Spleen (tissue), 11 donors: ENCODE results near the gene NRXN2. TPM values are rescaled to one million over a fixed set of nuclear protein-coding genes. Genes with fewer than 3 reads are reported as not detected.

Experiments
- DNase-seq: peaks from one replicate; pipeline ENCODE4 v3.0.0-alpha.2; 2020
- H3K27ac ChIP-seq, 8 donors: fragments of 200-600 bp; sonication (generic) in 7 of 8; 1 replicate in 4 of 8; 2 replicates in 4 of 8; pipeline versions ENCODE4 v1.5.0 to v1.8.0; 2016 to 2021; ENCODE audit warnings: inconsistent platforms in 4 of 8, mild to moderate bottlenecking in 4 of 8, moderate library complexity in 1 of 8
- H3K27me3 ChIP-seq, 7 donors: fragments of 200-600 bp; sonication (generic) in 6 of 7; replicated peaks in 1 of 7; 1 replicate in 4 of 7; 2 replicates in 3 of 7; pipeline versions ENCODE4 v1.5.0 to v1.8.0; 2016 to 2021; ENCODE audit warnings: inconsistent platforms in 3 of 7, mild to moderate bottlenecking in 1 of 7
- H3K36me3 ChIP-seq, 6 donors: fragments of 200-600 bp; sonication (generic) in 5 of 6; 1 replicate in 4 of 6; 2 replicates in 2 of 6; pipeline versions ENCODE4 v1.5.0 to v1.8.0; 2016 to 2021; ENCODE audit warnings: inconsistent platforms in 2 of 6
- H3K4me1 ChIP-seq, 6 donors: fragments of 200-600 bp; sonication (generic) in 5 of 6; 1 replicate in 3 of 6; 2 replicates in 3 of 6; pipeline versions ENCODE4 v1.5.0 to v1.8.0; 2016 to 2021; ENCODE audit warnings: inconsistent platforms in 3 of 6
- H3K4me3 ChIP-seq, 8 donors: fragments of 200-600 bp; sonication (generic) in 7 of 8; 1 replicate in 4 of 8; 2 replicates in 4 of 8; pipeline versions ENCODE4 v1.5.0 to v1.8.0; 2016 to 2021; ENCODE audit warnings: inconsistent platforms in 4 of 8, mild to moderate bottlenecking in 4 of 8, moderate library complexity in 2 of 8
- H3K9me3 ChIP-seq, 8 donors: fragments of 200-600 bp; sonication (generic) in 7 of 8; 1 replicate in 4 of 8; 2 replicates in 4 of 8; pipeline versions ENCODE4 v1.5.0 to v1.8.0; 2016 to 2021; ENCODE audit warnings: inconsistent platforms in 4 of 8
- POLR2A ChIP-seq, 3 donors: fragments of 450-650 bp; IDR thresholded peaks; one replicate each; pipeline ENCODE4 v1.5.1; 2017; ENCODE audit warnings: antibody characterized with exemption in 3 of 3, mild to moderate bottlenecking in 1 of 3
- POLR2AphosphoS5 ChIP-seq, 3 donors: sonication (generic); formaldehyde crosslinking; IDR thresholded peaks; one replicate each; pipeline ENCODE4 v1.5.1; 2017; ENCODE audit warnings: antibody characterized with exemption in 3 of 3
- WGBS, 5 donors: extraction: QIAGEN DNeasy Blood & Tissue Kit in 3 of 5; methylation state at CpG; one replicate each; pipeline versions ENCODE4 v1.1.5 to v1.1.7; 2013 to 2018; 5-methylcytosine and 5-hydroxymethylcytosine counted together
- intact Hi-C: fragments of 100-400 bp; cut with DNase I; formaldehyde crosslinking; loops from one replicate; pipeline ENCODE4 v1.15.0; 2023; ENCODE audit warnings: low total_unique reads
- polyA plus RNA-seq, 3 donors: library from polyadenylated mRNA; stranded (reverse); fragments of 200-250 nt; gene quantifications; one replicate each; pipeline ENCODE4 v1.2.1, GENCODE V29; 2013
- total RNA-seq, 7 donors: library from RNA; depleted of rRNA in 3 of 7; stranded (reverse); fragments of >200 nt in 3 of 7; fragmentation: NEBNext Ultra II Directional in 4 of 7; extraction: Animal tissue kit (Norgen Biotek cat#: 25700) in 4 of 7; gene quantifications; one replicate each; pipeline versions ENCODE4 v1.1.0 to v1.2.1, GENCODE V29; 2016 to 2021
- TF ChIP-seq, protein P1 (sequence below), 11 experiments: fragments of 200-600 bp in 7 of 11; fragments of 450-650 bp in 4 of 11; sonication (generic) in 4 of 11; IDR thresholded peaks in 8 of 11; conservative IDR thresholded peaks in 3 of 11; 1 replicate in 7 of 11; 2 replicates in 4 of 11; pipeline versions ENCODE4 v1.4.0 to v1.8.0; 2016 to 2021; ENCODE audit warnings: antibody characterized with exemption in 11 of 11, inconsistent platforms in 4 of 11, mild to moderate bottlenecking in 1 of 11
- donor health status: healthy with polysubstance abuse.
- donor health status: DM: no; HTN: no; CAD: no; lungs with moderate emphysema.
- donor health status: DM: no; HTN: no; CAD: no.
- donor health status: Bipolar disorder and iron deficiency.
- donor health status: healthy.
- donor health status: DM: no; HTN: no; CAD: no.
- donor health status: DM: yes; HTN: yes; CAD: no.

Gene NRXN2
- total and polyA plus RNA-seq, 10 donors = 0.59 to 12.9 (median 3.0) TPM

DNA sequence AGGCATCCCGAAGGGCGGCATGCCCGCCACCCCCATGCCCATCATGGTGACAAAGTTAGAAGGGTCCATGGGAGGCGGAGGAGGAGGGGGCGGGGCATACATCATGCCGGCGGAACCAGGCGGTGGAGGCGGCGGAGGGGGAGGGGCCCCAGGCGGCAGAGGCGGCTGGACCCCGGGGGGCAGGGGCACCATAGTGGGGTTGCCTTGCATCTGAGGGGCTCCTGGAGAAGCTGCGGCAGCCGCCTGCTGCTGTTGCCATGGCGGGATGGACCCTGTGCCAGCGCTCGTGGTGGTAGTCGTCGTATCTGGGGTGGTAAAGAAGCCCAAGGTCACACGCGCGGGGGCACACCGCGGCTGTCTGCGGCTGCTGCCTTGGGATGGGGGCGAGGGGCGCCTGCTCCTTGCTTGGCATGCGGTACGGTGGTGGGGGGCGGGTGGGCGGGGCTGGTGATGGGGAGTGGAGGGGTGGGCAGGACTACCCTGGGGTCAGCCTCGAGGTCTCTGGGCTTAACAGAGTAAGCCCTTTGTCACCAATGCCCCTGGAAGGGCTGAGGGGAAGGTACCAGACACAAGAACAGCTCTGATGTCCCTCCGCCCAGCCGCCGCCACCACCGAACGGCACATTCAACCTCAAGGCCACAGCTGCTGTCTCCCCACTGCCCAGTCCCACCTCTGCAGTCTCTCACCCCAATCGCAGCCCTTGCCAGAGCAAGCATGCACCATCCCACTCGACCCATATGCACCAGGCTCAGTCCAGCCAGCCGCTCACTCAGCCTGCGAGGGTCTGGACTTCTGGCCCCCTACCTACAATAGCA is 43.1 kb upstream of the NRXN2 start:
- TF ChIP-seq POLR2A (IDR thresholded peaks at IDR 0.05) (no peak), POLR2AphosphoS5 (IDR thresholded peaks at IDR 0.05) (peak; percentile 48 to 67 (median 53))
- no peaks in the 10 kb centered on the region for H3K9me3 ChIP-seq
- peak; percentile 78 for DNase-seq
- WGBS, 5 donors = 84 to 88% (median 86%) methylated on average over 32 to 42 of the region's 42 CpGs
- intact Hi-C loops = no loop called here
- peaks cover 2 to 100% (median 84%) of the 10 kb centered on the region in 6 donors for H3K36me3 ChIP-seq
- H3K4me1 ChIP-seq = peaks cover 59 to 100% (median 90%) of the 10 kb centered on the region in 6 donors
- no peaks in the 10 kb centered on the region for H3K27me3 ChIP-seq
- peak overlapping the region in 4 of 8 donors; percentile 70 to 91 (median 82) for H3K27ac ChIP-seq
- H3K4me3 ChIP-seq = no peak overlapping the region

DNA sequence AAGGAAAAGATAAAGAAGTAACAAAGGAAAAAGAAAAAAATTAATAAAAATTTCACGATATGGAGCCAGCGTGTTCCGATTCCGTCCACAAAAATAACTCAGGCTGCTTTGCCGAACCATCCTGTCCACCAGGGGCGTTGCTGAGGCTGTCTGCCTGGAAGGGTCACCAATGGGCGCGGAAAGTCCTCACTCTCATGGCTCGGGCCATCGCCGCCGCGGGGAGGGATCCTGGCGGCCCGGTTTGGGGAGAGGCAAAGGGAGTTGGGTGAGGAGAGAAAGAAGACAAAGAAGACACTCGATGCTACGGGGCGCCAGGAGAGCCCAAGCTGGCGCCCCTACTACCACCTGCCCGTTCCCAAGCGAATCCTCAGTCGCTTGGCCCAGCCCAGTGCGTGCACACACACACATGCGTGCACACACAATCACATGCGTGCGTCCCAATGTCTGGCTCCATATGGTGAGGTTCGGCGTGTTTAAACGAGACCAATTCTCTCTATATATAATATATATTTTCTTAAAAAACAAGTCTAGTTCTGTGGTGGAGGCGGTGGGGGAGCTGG is 42.4 kb upstream of the NRXN2 start:
- H3K4me1 ChIP-seq = peaks cover 65 to 100% (median 90%) of the 10 kb centered on the region in 6 donors
- intact Hi-C loops = no loop called here

DNA sequence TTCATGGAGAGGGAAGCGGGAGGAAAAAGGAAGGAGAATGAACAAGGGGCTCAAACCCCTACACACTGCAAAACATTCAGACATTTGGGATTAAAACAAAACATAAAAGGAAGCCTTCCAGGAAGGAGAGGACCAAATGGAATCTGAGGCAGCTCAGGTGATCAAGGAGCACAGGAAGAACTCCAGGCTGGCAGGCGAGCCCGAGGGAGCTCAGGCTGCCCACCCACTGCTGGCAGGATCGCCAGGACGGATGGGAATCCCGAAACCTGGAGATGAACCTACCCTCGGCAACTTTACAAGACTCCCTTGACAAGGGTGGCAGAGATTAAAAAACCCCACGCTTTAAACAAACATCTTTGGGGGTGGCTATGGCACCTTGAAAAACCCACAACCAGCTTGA is 41.8 kb upstream of the NRXN2 start:
- H3K27ac ChIP-seq = peak overlapping the region; percentile 63 to 91 (median 81)
- peaks cover 71 to 100% (median 94%) of the 10 kb centered on the region in 6 donors for H3K4me1 ChIP-seq
- WGBS, 5 donors = 75 to 84% (median 75%) methylated on average over 7 to 8 of the region's 8 CpGs
- H3K4me3 ChIP-seq = peak overlapping the region in 1 of 8 donors; percentile 28
- H3K27me3 ChIP-seq = no peaks in the 10 kb centered on the region
- no peaks in the 10 kb centered on the region for H3K9me3 ChIP-seq
- TF ChIP-seq, protein P1, sequence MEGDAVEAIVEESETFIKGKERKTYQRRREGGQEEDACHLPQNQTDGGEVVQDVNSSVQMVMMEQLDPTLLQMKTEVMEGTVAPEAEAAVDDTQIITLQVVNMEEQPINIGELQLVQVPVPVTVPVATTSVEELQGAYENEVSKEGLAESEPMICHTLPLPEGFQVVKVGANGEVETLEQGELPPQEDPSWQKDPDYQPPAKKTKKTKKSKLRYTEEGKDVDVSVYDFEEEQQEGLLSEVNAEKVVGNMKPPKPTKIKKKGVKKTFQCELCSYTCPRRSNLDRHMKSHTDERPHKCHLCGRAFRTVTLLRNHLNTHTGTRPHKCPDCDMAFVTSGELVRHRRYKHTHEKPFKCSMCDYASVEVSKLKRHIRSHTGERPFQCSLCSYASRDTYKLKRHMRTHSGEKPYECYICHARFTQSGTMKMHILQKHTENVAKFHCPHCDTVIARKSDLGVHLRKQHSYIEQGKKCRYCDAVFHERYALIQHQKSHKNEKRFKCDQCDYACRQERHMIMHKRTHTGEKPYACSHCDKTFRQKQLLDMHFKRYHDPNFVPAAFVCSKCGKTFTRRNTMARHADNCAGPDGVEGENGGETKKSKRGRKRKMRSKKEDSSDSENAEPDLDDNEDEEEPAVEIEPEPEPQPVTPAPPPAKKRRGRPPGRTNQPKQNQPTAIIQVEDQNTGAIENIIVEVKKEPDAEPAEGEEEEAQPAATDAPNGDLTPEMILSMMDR (IDR thresholded peaks at IDR 0.05 in 8 of 11, conservative IDR thresholded peaks at IDR 0.05 in 3 of 11) = no peak
- TF ChIP-seq POLR2A (IDR thresholded peaks at IDR 0.05) = no peak
- no peak for TF ChIP-seq POLR2AphosphoS5 (IDR thresholded peaks at IDR 0.05)
- peaks cover 2 to 99% (median 71%) of the 10 kb centered on the region in 6 donors for H3K36me3 ChIP-seq
- peak; percentile 64 for DNase-seq
- intact Hi-C loops = no loop called here

More for the DNA sequence above, 42.4 kb upstream of the NRXN2 start:
- DNase-seq = peak; percentile 79
- H3K27ac ChIP-seq = peak overlapping the region in 6 of 8 donors; percentile 63 to 91 (median 82)
- TF ChIP-seq POLR2AphosphoS5 (IDR thresholded peaks at IDR 0.05) = peak; percentile 53 to 78 (median 58)
- TF ChIP-seq POLR2A (IDR thresholded peaks at IDR 0.05) = no peak
- TF ChIP-seq, protein P1 (IDR thresholded peaks at IDR 0.05 in 8 of 11, conservative IDR thresholded peaks at IDR 0.05 in 3 of 11) = peak in 1 of 11 experiments; percentile 17
- no peaks in the 10 kb centered on the region for H3K9me3 ChIP-seq
- H3K27me3 ChIP-seq = no peaks in the 10 kb centered on the region
- 88 to 92% (median 90%) methylated on average over 30 of the region's 30 CpGs for WGBS, 5 donors
- no peak overlapping the region for H3K4me3 ChIP-seq
- peaks cover 2 to 99% (median 78%) of the 10 kb centered on the region in 6 donors for H3K36me3 ChIP-seq

DNA sequence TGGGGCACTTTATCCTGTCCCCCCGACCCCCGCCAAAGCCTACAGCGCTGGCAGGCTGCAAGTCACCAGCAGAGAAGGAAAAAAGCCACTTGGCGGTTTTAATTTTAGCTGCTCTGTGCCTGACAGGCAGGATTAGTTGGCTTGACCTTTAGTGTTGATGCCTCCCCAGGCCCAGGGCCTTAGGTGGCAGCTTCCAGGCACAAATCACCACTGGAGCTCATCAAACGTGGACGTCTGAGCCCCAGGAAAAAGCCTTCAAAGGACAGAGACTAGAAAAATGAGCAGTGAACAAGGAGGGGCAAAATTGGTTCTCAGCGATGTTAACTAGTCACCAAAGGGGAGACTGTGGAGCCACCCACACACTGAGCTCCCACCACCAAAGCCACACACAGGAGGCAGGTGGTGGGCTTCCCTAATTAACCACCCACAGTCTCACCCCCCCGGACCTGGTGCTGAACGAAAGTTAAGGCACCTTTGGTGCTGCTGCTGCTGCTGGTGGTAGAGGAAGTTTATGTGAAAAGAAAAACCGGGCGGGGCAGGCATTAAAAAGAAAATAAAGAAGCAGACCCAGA is 41.1 kb upstream of the NRXN2 start:
- 31 to 50% (median 38%) methylated on average over 11 of the region's 11 CpGs for WGBS, 5 donors
- Histone ChIP-seq H3K4me1 (peaks cover 74 to 100% (median 98%) of the 10 kb centered on the region in 6 donors), H3K9me3 (no peaks in the 10 kb centered on the region), H3K36me3 (peaks cover 2 to 93% (median 65%) of the 10 kb centered on the region in 6 donors), H3K27ac (peak overlapping the region; percentile 63 to 91 (median 81)), H3K27me3 (no peaks in the 10 kb centered on the region), H3K4me3 (peak overlapping the region in 1 of 8 donors; percentile 28)
- peak; percentile 88 for DNase-seq
- intact Hi-C loops = no loop called here
- no peak for TF ChIP-seq POLR2A (IDR thresholded peaks at IDR 0.05)
- TF ChIP-seq, protein P1 (IDR thresholded peaks at IDR 0.05 in 8 of 11, conservative IDR thresholded peaks at IDR 0.05 in 3 of 11) = no peak
- peak in 2 of 3 donors; percentile 53 to 70 for TF ChIP-seq POLR2AphosphoS5 (IDR thresholded peaks at IDR 0.05)
